GM18519 (cell line): ENCODE data around the gene POR.

ENCODE experiments used
- ATAC-seq: cut with Tn5 transposase; IDR thresholded peaks from one replicate; pipeline ENCODE4 v1.9.1; 2021; ENCODE audit warnings: mild to moderate bottlenecking, moderate library complexity; ENCODE audit not compliant: unreplicated experiment, low FRiP score

The POR gene

GRCh38 chr7:75948179-75948578 is 33.2 kb downstream of the POR start:
- ATAC-seq, result no peak

DNA sequence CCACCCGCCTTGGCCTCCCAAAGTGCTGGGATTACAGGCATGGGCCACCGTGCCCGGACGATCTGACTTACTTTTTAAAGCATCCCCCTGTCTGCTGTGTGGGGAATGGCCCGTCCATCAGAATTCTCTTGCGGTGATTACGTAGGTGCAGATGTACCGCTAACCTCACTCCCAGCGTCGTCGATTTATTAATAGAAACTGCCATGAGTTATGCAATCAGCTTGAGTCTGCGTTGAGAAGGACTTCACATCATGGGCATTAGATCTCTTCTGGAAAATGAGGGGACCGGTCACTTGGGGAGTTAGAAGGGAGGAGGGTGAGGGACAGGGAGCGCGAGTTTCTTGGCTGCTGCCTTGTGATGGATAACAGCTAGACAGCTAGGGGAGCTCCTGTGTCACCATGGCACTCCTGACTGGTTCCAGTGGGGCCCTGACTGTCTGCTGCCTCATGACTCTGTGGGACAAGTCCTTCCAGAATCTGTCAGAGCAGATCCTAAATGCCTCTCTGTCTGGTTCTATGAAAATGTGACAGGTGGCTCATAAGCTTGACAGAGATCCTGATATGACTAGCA is 35.2 kb downstream of the POR start:
- ATAC-seq, result no peak

GRCh38 chr7:75951506-75951905 is 36.6 kb downstream of the POR start:
- ATAC-seq, result no peak

GRCh38 chr7:75953431-75953830 is 38.5 kb downstream of the POR start:
- ATAC-seq, result no peak

GRCh38 chr7:75953931-75954330 is 39.0 kb downstream of the POR start:
- no peak for ATAC-seq

- no peak for ATAC-seq
Observed at GRCh38 chr7:75955331-75955955, 40.5 kb downstream of the POR start.

- ATAC-seq, result no peak
Observed at GRCh38 chr7:75957021-75957736, 42.2 kb downstream of the POR start.

DNA sequence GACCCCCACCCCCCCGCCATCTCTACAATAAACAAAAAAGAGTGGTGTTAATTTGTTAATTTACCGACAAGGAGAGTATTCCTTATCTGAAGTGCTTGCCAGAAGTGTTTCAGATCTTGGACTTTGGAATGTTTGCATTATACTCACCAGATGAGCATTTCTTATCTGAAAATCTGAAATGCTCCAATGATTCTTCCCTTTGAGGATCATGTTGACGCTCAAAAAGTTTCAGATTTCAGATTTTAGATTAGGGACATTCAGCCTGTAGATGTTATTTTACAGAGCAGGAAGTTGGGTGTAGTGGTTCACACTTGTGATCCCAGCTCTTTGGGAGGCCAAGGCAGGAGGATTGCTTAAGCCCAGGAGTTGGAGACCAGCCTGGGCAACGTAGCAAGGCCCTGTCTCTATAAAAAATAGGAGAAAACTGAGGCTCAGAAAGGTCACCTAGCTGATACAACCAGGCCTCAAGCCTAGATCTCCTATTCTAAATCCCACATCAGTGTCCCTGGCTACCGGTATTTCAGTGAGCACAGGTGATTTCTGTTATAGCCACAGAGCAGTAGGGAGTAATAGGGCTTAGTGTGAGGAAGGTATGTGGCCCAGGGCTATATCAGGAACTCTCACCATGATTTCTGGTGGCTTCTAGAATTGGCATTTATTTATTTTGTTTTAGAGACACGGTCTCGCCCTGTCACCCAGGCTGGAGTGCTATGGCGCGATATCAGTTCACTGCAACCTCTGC is 44.0 kb downstream of the POR start:
- no peak for ATAC-seq

DNA sequence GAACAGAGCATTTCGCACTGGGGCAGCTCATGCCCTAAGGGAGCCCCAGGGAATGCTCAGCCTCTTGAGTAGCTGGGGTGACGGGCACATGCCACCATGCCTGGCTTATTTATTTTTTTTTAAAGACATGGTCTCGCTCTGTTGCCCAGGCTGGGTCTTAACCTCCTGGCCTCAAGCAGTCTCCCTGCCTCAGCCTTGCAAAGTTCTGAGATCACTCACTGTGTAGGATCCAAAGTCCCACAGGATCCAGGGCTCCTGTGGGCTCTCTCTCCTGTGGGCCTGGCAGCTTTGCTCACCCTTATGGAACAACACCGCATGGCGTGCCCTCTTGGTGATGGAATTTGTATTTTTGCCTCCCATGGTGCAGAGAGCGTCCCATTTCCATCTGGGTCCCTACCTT is 45.4 kb downstream of the POR start:
- no peak for ATAC-seq

- ATAC-seq, result no peak
Observed at GRCh38 chr7:75961218-75961617, 46.3 kb downstream of the POR start.

GRCh38 chr7:75962607-75963380 is 47.8 kb downstream of the POR start:
- ATAC-seq, result no peak

- ATAC-seq, result no peak
Observed at GRCh38 chr7:75963381-75963995, 48.5 kb downstream of the POR start.

DNA sequence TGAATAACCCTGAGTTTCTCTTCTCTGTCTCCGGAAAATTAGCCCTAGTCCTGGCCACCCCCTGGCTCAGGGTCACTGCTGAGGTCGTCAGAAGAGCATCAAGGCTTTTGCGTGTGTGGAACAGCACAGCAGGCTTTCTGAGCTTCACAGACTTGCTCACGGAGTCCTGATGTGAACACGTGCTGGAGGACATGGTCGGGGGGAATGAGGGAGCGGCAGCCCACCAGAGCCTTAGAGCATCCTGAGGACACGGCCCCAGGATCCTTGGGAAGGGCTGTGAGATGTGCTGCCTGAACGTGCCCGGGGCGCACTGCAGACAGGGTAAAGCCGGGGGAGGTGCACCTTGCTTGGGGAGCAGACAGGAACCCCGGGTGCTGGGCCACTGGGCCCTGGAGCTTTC is 50.7 kb downstream of the POR start:
- ATAC-seq, result no peak

- no peak for ATAC-seq
Observed at GRCh38 chr7:75966190-75966961, 51.4 kb downstream of the POR start.

GRCh38 chr7:75967055-75967454 is 52.1 kb downstream of the POR start:
- no peak for ATAC-seq

DNA sequence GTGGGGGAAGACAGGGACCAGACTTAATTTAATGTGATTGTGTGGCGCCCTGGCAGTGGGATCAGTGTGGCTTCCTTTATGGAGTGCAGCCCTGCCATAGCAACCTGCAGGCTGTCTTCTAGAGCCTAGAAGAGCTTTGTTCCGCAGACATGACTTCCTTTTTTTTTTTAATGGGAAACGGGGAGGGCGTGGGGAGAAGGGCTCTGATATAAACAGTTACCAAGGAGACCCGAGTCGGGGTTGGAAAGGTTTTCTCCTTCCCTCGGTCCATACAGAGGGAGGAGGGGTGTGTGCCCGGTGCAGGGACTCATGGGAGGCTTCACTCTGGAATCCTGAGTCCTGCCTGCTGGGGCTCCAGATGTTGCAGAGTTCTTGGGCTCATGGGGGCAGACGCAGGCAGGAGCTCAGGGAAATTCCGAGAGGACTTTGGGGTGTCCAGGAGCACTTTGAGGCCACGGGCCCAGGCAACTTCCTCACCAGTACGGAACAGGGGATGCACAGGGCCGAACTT is 52.6 kb downstream of the POR start:
- no peak for ATAC-seq

DNA sequence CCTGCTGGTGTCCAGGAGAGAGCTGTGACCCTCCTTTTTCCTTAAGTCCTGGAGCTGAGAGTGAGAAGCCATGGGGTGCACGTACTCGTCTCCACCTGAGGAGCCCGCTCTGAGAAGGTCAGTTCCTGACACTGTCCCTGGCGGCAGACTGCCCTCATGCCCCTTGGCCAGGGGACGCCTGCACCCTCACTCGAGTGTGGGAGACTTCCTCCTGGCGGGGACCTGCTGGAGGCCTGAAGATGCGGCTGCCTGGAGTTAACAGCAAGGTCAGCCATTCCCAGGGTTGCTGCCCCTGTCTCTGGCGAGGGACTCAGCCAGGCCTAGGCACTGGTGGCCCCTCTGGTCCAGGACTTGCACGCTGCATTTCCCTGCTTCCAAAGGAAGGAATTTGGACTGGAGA is 53.1 kb downstream of the POR start:
- ATAC-seq, result no peak

DNA sequence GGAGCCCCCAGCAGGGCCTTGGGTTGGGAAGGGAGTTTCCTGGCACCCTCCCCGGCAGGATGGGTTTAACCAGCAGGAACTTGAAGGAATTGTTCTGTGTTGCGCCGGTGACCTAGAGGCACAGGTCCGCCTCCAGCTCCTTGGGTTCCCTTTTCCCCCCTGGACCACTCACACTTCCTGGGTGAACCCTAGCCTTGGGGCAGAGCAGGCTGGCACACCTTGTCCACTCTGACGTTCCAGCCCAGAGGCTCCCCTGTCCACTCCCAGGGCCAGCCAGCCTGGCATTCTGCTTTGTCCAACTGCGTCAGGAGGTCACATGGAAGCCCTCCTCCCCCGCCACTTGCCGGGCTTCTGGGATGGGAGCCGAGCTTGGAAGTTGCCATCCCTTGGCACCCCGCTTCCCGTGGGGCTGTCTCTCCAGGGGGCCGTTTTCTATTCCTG is 53.6 kb downstream of the POR start:
- ATAC-seq, result no peak

- no peak for ATAC-seq
Observed at GRCh38 chr7:75969182-75969581, 54.2 kb downstream of the POR start.
